Ramos (cell line): ENCODE results near the gene PLCD3.

Experiments used
- in situ Hi-C: fragments of 300-500 bp; cut with MboI; formaldehyde crosslinking; loops from one replicate; pipeline ENCODE4 v1.14.3; 2022; ENCODE audit warnings: low sequenced_read_pairs; ENCODE audit not compliant: unreplicated experiment

The PLCD3 gene

GRCh38 chr17:45149669-45150664 lies 17.7 kb upstream of the PLCD3 start:
- in situ Hi-C loops, result loop anchor here (10.0 kb wide), 1 partner anchor 45 kb away; no protein-coding TSS in a partner anchor

- in situ Hi-C loops, result loop anchor here (10.0 kb wide), 1 partner anchor 46 kb away; no protein-coding TSS in a partner anchor
Observed at GRCh38 chr17:45149037-45149668, 16.8 kb upstream of the PLCD3 start.

- in situ Hi-C loops, result loop anchor here (10.0 kb wide), 1 partner anchor 46 kb away; no protein-coding TSS in a partner anchor
Observed at GRCh38 chr17:45148183-45149036, 16.1 kb upstream of the PLCD3 start, which contains the start of gene HEXIM1. HEXIM1 (plus strand) TSS chr17:45148475; CDS start chr17:45149191, 716 bp downstream.

- in situ Hi-C loops, result loop anchor here (10.0 kb wide), 1 partner anchor 47 kb away; no protein-coding TSS in a partner anchor
Observed at GRCh38 chr17:45147581-45148182, 15.4 kb upstream of the PLCD3 start.

- in situ Hi-C loops, result loop anchor here (10.0 kb wide), 1 partner anchor 48 kb away; no protein-coding TSS in a partner anchor
Observed at GRCh38 chr17:45146890-45147580, 14.7 kb upstream of the PLCD3 start.

GRCh38 chr17:45146592-45146889 lies 14.2 kb upstream of the PLCD3 start:
- in situ Hi-C loops, result loop anchor here (10.0 kb wide), 1 partner anchor 48 kb away; no protein-coding TSS in a partner anchor

- in situ Hi-C loops, result loop anchor here (10.0 kb wide), 1 partner anchor 49 kb away; no protein-coding TSS in a partner anchor
Observed at GRCh38 chr17:45146166-45146565, 13.9 kb upstream of the PLCD3 start.

- in situ Hi-C loops, result loop anchor here (10.0 kb wide), 1 partner anchor 50 kb away; no protein-coding TSS in a partner anchor
Observed at GRCh38 chr17:45145035-45145389, 12.7 kb upstream of the PLCD3 start.

GRCh38 chr17:45144199-45145034 lies 12.1 kb upstream of the PLCD3 start:
- in situ Hi-C loops, result loop anchor here (10.0 kb wide), 1 partner anchor 50 kb away; no protein-coding TSS in a partner anchor

GRCh38 chr17:45143767-45144198 lies 11.5 kb upstream of the PLCD3 start:
- in situ Hi-C loops, result loop anchor here (10.0 kb wide), 1 partner anchor 51 kb away; no protein-coding TSS in a partner anchor

- in situ Hi-C loops, result loop anchor here (10.0 kb wide), 1 partner anchor 52 kb away; no protein-coding TSS in a partner anchor
Observed at GRCh38 chr17:45143094-45143670, 10.9 kb upstream of the PLCD3 start.

- in situ Hi-C loops, result no loop called here
Observed at GRCh38 chr17:45139533-45139920, 7.2 kb upstream of the PLCD3 start.

- in situ Hi-C loops, result no loop called here
Observed at GRCh38 chr17:45138911-45139532, 6.7 kb upstream of the PLCD3 start.

GRCh38 chr17:45137561-45138305 lies 5.4 kb upstream of the PLCD3 start:
- in situ Hi-C loops, result no loop called here

- in situ Hi-C loops, result no loop called here
Observed at GRCh38 chr17:45136846-45137560, 4.7 kb upstream of the PLCD3 start.
